HG03442 (cell line): Measurements from ENCODE around the gene C2CD4D.
"Not testable (repeated sequence)": the region's sequence is repeated elsewhere in the genome, so short reads cannot be mapped to it uniquely, and the experiment has no call there.

ENCODE experiments used
- ATAC-seq: cut with Tn5 transposase; IDR thresholded peaks from one replicate; pipeline ENCODE4 v1.9.1; 2021; ENCODE audit warnings: mild to moderate bottlenecking, moderate library complexity; ENCODE audit not compliant: unreplicated experiment

Gene C2CD4D

DNA sequence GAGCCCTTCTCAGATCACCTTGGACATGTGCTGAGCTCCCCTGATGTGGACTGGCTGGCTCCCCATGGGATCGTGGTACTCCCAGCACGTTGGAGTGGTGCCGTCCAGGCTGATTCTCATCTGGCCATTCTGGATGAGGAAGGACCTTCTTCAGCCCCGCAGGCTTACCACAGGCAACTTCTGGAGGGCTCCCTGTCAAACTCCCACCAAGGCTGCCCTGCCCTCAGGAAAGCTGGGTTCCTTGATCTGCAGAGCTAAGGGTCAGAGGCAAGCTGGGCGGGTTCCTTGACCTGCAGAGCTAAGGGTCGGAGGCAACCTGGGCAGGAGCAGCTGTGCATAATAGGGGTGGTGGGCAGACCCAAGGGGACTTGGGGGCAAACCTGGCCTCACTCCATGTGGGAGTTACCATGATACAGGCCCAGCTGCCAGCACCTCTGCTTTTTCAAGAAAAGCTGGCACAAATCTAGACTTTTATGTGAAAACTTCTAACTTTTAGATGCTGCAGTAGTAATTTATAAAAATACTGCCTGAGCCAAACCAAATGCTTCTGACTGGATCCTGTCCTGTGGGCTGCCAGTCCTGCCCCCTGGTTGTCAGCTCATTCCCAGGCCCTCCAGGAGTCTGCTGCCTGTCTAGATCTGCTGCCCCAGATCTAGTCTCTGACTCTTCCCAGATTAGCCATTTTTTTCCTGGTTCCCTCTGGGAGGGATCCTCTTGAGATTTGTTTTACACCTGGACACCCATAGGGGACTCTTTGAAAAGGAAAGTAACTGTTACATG is 19.5 kb upstream of the C2CD4D start:
- ATAC-seq, result no peak

GRCh38 chr1:151858030-151858746 is 18.6 kb upstream of the C2CD4D start:
- no peak for ATAC-seq

DNA sequence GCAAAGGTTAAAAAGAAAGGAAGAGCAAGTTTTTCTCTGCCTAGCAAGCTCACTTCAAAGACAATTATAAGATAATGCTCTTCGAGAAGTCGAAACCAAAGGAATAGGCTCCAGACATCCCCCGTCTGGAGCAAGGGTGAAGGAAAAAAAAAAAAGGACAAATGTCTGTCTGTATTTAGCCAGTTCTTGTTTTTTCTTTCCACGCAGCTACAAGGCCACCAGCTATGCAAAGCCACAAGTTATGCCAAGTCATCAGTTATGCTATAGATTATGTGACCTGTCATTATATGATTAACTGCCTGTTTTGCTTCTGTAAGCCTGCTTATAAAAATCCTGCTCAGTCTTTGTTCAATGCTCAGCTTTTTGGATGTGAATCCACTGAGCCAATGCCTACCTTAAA is 16.3 kb upstream of the C2CD4D start:
- no peak for ATAC-seq

DNA sequence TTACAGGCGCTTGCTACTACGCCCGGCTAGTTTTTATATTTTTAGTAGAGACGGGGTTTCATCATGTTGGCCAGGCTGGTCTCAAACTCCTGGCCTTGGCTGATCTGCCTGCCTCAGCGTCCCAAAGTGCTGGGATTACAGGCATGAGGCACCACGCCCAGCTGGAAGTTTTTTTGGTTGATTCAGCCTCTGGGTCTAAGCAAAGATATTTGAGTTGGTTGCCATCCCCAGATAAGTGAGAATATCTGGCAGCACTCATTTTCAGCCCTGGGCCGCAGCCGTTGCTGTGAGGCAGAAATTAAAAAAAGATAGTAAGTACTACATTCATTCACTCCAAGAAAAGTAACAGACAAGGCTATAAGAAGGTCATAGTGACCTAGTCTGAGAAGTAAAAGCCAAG is 15.9 kb upstream of the C2CD4D start:
- not testable (repeated sequence) for ATAC-seq

GRCh38 chr1:151854658-151855057 is 15.0 kb upstream of the C2CD4D start:
- no peak for ATAC-seq

DNA sequence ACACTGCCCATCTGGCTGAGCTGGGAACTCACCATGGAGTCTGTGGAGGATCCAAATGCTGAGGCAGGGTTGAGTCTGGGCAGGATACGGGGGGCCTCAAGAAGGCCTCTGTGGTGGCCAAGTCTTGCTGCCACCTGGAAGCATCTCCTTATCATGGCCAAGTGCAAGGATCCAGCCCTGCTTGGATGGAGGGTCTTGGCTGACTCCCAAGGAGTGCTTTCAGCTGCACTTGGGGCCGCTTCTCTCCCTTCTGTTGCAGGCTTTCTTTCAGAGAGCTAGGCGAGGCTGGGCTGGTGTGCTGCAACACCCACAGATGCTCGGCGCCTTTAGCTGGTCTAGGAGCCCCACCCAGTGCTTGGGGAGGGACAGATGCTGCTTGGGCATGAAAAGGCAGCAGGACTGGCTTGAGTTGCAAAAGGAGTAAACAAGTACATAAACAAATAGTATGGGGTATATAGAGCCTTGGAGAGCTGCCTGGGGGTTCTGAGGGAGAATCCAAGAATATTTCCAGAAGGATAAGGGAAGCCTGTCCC is 13.9 kb upstream of the C2CD4D start, which contains the start of gene THEM5:
Gene THEM5 (minus strand): TSS at position 302 of the 533 bp plus-strand sequence. CDS start 147 bp downstream, at position 155.
- ATAC-seq, result no peak

- ATAC-seq, result no peak
Observed at GRCh38 chr1:151852733-151853132, 13.1 kb upstream of the C2CD4D start.

DNA sequence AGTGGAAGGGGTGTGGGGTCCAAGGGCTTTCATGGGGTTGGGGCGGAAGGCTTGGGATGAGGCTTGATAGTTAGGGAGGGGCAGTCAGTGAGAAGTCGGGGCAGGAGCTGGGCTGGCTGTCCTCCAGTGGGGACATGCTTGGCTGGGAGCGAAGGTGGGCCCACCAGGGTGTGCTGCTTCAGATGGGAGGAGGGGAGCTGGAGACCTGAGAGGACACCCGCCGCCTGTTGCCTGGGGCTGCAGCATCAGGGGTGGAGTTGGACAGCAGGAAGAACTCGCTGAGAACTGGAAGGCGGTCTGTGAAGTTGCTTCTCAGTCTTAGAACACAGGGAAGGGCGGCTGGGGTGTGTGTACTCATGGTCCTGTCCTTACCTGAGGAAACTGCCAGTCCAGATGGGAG is 12.3 kb upstream of the C2CD4D start:
- ATAC-seq, result no peak

- ATAC-seq, result no peak
Observed at GRCh38 chr1:151849871-151850270, 10.3 kb upstream of the C2CD4D start.

GRCh38 chr1:151849126-151849525 is 9.5 kb upstream of the C2CD4D start:
- no peak for ATAC-seq

DNA sequence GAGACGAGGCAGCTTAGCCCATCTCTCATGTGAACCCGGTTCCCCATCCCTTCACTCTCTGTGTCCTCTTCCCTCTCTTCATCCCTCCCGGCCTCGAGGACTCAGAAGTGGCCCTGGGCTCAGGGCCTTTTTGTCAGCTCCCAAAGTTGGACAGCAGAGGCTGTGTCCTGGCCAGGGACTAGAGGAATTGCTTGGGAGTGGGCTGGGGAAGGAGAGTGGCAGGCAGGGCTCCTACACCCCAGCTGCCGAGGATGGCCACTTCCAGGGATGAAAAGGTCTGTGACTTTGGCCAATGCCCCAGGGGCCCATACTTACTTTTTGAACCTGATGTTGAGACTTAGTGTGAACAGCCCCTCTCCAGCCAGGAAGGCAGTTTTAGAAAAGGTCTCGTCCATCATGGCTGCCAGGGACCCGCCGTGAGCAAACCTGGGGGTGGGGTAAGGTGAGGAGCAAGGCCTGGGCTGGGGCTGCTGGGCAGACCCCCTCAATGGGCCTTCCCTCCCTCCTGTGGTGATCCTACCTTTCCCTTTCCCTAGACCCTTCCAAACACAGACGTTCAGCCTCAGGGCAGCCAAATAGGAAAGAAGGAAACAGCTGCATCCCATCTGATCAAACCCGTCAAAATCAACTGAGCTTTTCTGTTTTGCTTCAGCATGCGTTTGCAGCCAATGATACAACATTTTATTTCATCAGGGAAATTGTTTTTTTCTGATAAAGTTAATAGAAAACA is 8.4 kb upstream of the C2CD4D start:
- ATAC-seq, result no peak

- no peak for ATAC-seq
Observed at GRCh38 chr1:151846686-151847237, 7.1 kb upstream of the C2CD4D start.

DNA sequence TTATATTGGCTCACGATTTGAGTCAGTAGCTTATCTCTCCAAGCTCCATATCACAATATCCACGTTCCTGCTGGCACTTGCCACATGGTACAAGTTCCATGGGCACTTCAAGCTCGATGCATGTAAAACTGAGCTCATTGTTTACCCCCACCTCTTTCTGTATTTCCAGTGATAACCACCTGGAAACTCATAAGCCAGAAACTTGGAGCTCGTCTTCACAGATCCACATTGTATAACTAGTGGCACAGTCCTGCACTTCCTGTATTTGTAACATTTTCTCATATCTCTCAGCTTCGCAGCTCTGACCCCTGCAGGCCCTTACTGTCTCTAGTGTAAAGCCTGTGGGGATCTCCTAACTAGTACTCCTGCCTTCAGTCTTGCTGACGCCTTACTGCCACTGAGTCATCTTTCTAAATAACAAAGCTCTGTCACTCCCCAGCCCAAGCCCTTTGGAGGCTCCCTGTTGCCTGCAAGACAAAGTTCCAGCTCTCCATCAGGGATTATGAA is 6.5 kb upstream of the C2CD4D start:
- no peak for ATAC-seq

DNA sequence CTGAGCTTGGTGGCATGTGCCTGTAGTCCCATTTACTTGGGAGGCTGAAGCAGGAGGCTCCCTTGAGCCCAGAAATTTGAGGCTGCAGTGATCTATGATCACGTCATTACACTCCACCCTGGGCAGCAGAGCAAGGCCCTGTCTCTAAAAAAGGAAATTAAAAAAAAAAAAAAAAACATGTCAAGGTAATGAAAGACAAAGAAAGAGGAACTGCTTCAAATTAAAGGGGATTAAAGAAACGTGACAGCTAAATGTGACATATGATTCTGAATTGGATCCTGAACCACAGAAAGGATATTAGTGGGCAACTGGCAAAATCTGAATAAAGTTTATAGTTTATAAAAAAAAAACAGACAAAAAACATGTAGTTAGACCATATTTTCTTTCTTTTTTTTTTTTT is 3.8 kb upstream of the C2CD4D start:
- no peak for ATAC-seq

DNA sequence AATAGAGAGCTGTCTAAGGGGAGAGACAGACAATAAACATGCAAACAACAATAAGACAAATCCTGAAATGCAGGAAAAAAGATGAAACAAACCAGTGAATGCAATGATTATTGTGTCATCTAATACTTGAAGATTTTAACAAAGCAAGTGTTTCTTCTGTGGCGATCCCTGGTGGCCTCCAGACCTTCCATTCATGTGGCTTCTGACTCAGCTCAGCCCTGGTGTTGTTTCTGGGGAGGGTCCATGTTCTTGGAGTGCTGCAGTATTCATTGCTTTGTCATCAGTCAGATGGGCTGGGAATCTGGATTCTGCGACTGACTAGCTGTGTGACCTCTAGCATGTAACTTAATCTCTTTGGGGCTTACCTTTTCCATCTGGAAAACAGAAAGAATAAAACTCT is 1.5 kb upstream of the C2CD4D start:
- ATAC-seq, result no peak

GRCh38 chr1:151840421-151840820 is 801 bp upstream of the C2CD4D start:
- ATAC-seq, result no peak

- ATAC-seq, result no peak
Observed at GRCh38 chr1:151839082-151839412, 573 bp downstream of the C2CD4D start.

GRCh38 chr1:151838222-151839081 is 1.2 kb downstream of the C2CD4D start:
- ATAC-seq, result no peak

DNA sequence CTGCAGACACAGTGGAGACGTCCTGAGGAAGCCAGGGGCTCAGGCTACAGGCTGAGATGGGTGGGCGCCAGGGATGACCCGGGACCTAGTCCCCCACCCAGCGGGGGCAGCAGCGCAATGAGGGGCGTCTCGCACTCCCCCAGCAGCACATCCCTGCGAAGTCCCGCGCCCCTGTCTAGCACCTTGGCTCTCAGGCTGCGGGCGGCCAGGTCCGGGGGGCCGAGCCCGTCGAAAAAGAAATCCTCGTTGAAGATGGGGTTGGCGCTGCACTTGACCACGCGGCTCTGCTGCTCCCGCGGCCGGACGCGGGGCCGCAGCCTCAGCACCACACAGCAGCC is 1.8 kb downstream of the C2CD4D start:
- no peak for ATAC-seq

DNA sequence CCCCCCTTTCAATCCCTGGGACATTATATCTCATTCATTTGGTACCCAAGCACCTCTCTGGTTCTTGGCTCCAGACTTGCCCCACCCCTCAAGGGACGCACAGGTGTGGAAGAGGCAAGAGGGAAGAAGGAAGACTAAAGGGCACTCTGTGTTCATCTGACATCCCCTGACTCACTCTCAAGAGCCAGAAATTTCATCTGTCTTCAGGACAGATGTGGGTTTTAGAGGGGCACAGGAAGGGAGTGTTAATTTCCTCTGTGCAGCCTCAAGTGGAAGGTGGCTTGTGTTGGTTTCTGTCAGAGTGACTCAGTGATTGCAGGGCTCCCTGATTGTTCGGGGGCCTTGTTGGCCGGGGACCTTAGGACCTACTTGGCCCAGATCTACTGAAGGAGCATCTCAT is 2.4 kb downstream of the C2CD4D start:
- ATAC-seq, result no peak
